ENCODE measurements around the gene ZNF438.

ZNF438 gene

DNA sequence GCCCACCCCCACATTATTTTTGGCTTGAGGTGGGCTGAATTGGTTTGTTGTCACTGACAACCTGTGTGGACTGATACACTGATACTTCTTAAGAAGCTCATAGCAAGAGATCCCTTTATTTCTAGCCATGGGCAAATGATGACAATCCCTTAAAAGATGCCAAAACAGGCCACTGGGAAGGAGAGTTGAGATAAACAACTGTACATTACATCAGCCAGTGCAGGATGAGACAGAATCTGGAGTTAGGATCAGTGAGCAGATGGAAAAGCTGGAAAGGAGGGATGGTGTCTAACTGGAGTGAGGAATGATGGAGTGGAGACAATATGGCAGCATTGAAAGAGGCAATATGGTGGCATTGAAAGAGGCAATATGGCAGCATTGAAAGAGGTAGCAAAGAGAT, 206.2 kb downstream of the ZNF438 start:
- TF ChIP-seq, protein P1, sequence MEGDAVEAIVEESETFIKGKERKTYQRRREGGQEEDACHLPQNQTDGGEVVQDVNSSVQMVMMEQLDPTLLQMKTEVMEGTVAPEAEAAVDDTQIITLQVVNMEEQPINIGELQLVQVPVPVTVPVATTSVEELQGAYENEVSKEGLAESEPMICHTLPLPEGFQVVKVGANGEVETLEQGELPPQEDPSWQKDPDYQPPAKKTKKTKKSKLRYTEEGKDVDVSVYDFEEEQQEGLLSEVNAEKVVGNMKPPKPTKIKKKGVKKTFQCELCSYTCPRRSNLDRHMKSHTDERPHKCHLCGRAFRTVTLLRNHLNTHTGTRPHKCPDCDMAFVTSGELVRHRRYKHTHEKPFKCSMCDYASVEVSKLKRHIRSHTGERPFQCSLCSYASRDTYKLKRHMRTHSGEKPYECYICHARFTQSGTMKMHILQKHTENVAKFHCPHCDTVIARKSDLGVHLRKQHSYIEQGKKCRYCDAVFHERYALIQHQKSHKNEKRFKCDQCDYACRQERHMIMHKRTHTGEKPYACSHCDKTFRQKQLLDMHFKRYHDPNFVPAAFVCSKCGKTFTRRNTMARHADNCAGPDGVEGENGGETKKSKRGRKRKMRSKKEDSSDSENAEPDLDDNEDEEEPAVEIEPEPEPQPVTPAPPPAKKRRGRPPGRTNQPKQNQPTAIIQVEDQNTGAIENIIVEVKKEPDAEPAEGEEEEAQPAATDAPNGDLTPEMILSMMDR (conservative IDR thresholded peaks at IDR 0.05; ENCODE audit: low read depth, low read length) = no peak
- no peak overlapping the region for H3K4me3 ChIP-seq (ENCODE audit: low read depth, low read length)
- no peak for DNase-seq (ENCODE audit: low read depth)

- TF ChIP-seq, protein P1 (conservative IDR thresholded peaks at IDR 0.05; ENCODE audit: low read depth, low read length) = no peak
- no peak for DNase-seq (ENCODE audit: low read depth)
- H3K4me3 ChIP-seq (ENCODE audit: low read depth, low read length) = no peak overlapping the region
Observed at GRCh38 chr10:30825022-30825421, 206.6 kb downstream of the ZNF438 start.

DNA sequence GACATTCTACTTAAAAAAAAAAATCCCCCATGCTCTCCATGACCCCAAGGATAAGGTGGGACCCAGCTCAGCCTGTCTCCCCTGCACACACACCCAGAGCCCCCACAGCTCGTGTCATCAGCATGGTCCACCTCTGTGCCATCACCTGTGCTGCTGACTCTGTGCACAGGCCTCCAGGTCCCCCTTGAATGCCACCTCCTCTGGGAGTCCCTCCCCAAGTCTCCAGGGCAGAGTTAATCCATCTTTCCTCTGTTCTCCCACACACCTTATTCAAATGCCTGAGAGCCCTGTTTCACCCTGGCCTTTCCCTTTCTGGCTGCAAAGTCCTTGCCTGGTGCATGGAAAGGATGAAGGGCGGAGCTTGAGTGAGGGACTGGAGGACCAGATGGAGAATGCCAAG, 208.0 kb downstream of the ZNF438 start:
- TF ChIP-seq, protein P1 (conservative IDR thresholded peaks at IDR 0.05; ENCODE audit: low read depth, low read length) = no peak
- DNase-seq (ENCODE audit: low read depth) = no peak

DNA sequence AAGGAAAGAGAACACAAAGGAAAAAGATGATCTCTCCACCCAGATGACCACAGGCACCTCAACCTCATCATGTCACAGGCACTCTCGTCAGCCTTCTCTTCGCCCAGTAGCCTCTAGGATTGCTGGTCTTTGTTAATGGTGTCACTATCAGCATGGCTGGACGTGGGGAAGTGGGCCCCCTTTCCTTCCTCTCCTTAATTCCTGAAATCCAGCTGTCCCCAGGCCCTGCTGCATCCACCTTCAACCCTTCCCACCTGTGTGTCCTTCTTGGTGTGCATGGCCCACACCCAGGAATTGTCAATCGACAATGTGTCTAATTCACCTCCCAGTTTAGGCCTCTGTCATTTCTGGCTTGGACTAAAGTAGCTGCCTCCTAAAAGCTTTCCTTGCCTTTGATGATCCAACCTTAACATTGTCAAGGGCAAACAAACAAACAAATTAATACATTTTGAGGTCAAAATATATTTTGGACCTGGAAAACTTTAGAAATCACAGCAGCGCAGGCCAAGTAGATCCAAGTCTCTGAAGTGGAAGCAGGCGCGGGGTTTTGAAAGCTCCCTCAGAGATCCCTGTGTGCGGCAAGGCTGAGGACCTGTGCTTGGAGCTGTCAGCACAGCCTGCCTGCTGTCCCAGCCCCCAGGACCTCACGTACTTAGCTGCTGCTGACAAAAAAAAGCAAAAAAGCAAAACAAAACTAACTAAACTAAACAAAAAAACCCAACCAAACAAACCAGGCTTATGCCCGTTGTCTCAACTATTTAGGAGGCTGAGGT, 208.8 kb downstream of the ZNF438 start:
- no peak for DNase-seq (ENCODE audit: low read depth)
- TF ChIP-seq, protein P1 (conservative IDR thresholded peaks at IDR 0.05; ENCODE audit: low read depth, low read length) = no peak
- H3K4me3 ChIP-seq (ENCODE audit: low read depth, low read length) = no peak overlapping the region

More for the DNA sequence above, 208.0 kb downstream of the ZNF438 start:
- H3K4me3 ChIP-seq (ENCODE audit: low read depth, low read length) = no peak overlapping the region

DNA sequence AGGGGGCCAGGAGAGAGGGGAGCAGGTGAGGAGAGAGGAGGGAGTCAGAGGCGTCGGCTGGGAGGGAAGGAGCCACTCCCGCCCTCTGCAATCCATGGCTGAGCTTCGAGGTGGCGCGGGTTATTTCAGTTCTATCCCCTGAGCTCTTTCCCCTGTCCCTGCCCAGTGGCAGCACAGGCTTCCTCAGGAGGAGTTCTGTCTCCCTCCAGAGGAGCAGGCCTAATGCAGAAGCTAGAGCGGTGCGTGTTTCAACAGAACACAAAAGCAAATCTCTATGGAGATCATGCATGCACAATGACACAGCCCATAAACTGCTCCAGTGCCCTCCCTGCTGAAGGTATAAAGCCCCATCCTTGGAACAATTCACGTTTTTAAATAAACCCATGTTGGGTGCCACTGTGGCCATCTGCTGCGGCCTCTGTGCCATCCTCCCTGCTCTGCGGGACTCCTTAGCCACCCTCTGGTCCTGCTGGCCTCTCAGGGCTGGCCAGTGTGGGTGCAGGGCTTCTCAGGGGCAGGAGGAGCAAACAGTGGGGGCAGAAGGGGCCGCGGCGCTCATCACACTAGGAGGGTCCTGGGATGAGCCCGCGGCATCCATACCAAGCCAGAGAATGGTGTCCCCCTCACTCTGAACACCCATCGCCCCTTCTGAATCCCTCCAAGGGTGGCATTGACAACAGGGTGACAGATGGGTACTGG, 209.5 kb downstream of the ZNF438 start:
- no peak overlapping the region for H3K4me3 ChIP-seq (ENCODE audit: low read depth, low read length)
- no peak for DNase-seq (ENCODE audit: low read depth)
- TF ChIP-seq, protein P1 (conservative IDR thresholded peaks at IDR 0.05; ENCODE audit: low read depth, low read length) = no peak

- no peak for DNase-seq (ENCODE audit: low read depth)
- TF ChIP-seq, protein P1 (conservative IDR thresholded peaks at IDR 0.05; ENCODE audit: low read depth, low read length) = no peak
- H3K4me3 ChIP-seq (ENCODE audit: low read depth, low read length) = no peak overlapping the region
Observed at GRCh38 chr10:30821261-30821993, 210.2 kb downstream of the ZNF438 start.
